ENCODE data around the gene ABCG2. TPM values are rescaled to one million over a fixed set of nuclear protein-coding genes. Genes with fewer than 3 reads are reported as not detected.

Gene ABCG2
- total RNA-seq, 2 donors from 2014 or later, result 1.0 to 2.9 TPM

GRCh38 chr4:88097781-88098180 lies 60.7 kb downstream of the ABCG2 start:
- H3K9me3 ChIP-seq, result no peaks in the 10 kb centered on the region
- H3K27me3 ChIP-seq, result no peaks in the 10 kb centered on the region
- DNase-seq (ENCODE audit: low spot score), result no peak
- no peaks in the 10 kb centered on the region for H3K36me3 ChIP-seq
- no peak for TF ChIP-seq CTCF (IDR thresholded peaks at IDR 0.05)
- no peak overlapping the region for H3K4me3 ChIP-seq
- no peak overlapping the region for H3K27ac ChIP-seq
- no peaks in the 10 kb centered on the region for H3K4me1 ChIP-seq

GRCh38 chr4:88097301-88097700 lies 61.1 kb downstream of the ABCG2 start:
- TF ChIP-seq CTCF (IDR thresholded peaks at IDR 0.05), result no peak
- Histone ChIP-seq H3K36me3 (no peaks in the 10 kb centered on the region), H3K27ac (no peak overlapping the region), H3K27me3 (no peaks in the 10 kb centered on the region), H3K4me3 (no peak overlapping the region), H3K9me3 (no peaks in the 10 kb centered on the region), H3K4me1 (no peaks in the 10 kb centered on the region)
- DNase-seq (ENCODE audit: low spot score), result no peak

GRCh38 chr4:88093874-88094273 lies 64.6 kb downstream of the ABCG2 start:
- H3K4me1 ChIP-seq, result no peaks in the 10 kb centered on the region

GRCh38 chr4:88091378-88091777 lies 67.1 kb downstream of the ABCG2 start:
- Histone ChIP-seq H3K36me3 (no peaks in the 10 kb centered on the region), H3K27me3 (no peaks in the 10 kb centered on the region), H3K27ac (no peak overlapping the region), H3K4me3 (no peak overlapping the region), H3K9me3 (no peaks in the 10 kb centered on the region), H3K4me1 (no peaks in the 10 kb centered on the region)
- DNase-seq (ENCODE audit: low spot score), result no peak
- no peak for TF ChIP-seq CTCF (IDR thresholded peaks at IDR 0.05)

More at GRCh38 chr4:88093874-88094273, 64.6 kb downstream of the ABCG2 start:
- Histone ChIP-seq H3K36me3 (no peaks in the 10 kb centered on the region), H3K9me3 (no peaks in the 10 kb centered on the region), H3K4me3 (no peak overlapping the region), H3K27ac (no peak overlapping the region), H3K27me3 (no peaks in the 10 kb centered on the region)
- no peak for DNase-seq (ENCODE audit: low spot score)
- no peak for TF ChIP-seq CTCF (IDR thresholded peaks at IDR 0.05)

- Histone ChIP-seq H3K4me1 (no peaks in the 10 kb centered on the region), H3K27me3 (no peaks in the 10 kb centered on the region), H3K27ac (no peak overlapping the region), H3K9me3 (no peaks in the 10 kb centered on the region), H3K36me3 (no peaks in the 10 kb centered on the region), H3K4me3 (no peak overlapping the region)
- DNase-seq (ENCODE audit: low spot score), result no peak
- TF ChIP-seq CTCF (IDR thresholded peaks at IDR 0.05), result no peak
Observed at GRCh38 chr4:88090898-88091297, 67.5 kb downstream of the ABCG2 start.

- DNase-seq (ENCODE audit: low spot score), result no peak
- no peaks in the 10 kb centered on the region for H3K36me3 ChIP-seq
Observed at GRCh38 chr4:88087004-88087403, 71.4 kb downstream of the ABCG2 start.

More at GRCh38 chr4:88087004-88087403, 71.4 kb downstream of the ABCG2 start:
- Histone ChIP-seq H3K4me3 (no peak overlapping the region), H3K27ac (no peak overlapping the region), H3K27me3 (no peaks in the 10 kb centered on the region), H3K9me3 (no peaks in the 10 kb centered on the region), H3K4me1 (no peaks in the 10 kb centered on the region)
- TF ChIP-seq CTCF (IDR thresholded peaks at IDR 0.05), result no peak

All from right atrium auricular region (tissue), 2 donors.